Measurements from ENCODE around the gene KRTAP19-6.
"Not testable (repeated sequence)": the region's sequence is repeated elsewhere in the genome, so short reads cannot be mapped to it uniquely, and the experiment has no call there.

The KRTAP19-6 gene, protein sequence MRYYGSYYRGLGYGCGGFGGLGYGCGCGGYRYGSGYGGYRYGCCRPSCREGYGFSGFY

DNA sequence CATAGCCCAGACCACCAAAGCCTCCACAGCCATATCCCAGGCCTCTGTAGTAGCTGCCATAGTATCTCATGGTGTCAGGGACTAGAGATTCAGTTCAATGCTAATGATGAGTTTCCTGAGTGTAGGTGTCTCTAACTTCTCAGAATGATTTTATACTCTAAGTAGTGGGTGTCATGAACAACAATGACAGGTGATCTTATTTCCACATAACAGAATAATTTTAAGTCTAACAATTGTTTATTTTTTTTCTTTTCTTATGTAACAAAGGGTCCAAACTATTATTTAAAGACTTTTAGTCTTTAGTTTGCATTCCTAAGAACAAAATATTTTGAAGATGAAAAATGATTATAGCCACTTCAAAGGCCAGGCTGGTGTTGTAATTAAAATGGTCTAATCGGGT is at the start of gene KRTAP19-6:
Gene KRTAP19-6 (minus strand): TSS at position 101 of the 400 bp plus-strand sequence. CDS start 31 bp downstream, at position 70.
- DNase-seq: no peak

DNA sequence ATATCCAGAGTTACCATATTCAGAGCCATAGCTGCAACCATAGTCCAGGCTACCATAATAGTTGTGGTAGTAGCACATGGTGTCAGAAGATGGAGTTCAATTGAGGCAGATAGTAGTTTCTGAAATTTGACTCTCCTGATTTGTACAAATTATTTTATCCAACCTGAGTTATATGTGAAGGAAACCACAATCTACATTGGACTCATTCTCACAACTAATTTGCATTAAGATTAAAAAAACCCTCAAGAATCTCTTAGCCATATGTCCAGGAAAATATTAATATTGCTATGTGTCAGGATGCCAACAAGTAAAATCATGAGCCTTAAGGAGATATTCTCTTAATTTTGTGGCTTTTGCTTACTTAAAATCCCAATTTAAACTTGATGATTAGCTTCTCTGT is 48.6 kb upstream of the KRTAP19-6 start, which contains the start of gene KRTAP22-2:
Gene KRTAP22-2 (minus strand): TSS at position 101 of the 400 bp plus-strand sequence.
- DNase-seq: no peak

DNA sequence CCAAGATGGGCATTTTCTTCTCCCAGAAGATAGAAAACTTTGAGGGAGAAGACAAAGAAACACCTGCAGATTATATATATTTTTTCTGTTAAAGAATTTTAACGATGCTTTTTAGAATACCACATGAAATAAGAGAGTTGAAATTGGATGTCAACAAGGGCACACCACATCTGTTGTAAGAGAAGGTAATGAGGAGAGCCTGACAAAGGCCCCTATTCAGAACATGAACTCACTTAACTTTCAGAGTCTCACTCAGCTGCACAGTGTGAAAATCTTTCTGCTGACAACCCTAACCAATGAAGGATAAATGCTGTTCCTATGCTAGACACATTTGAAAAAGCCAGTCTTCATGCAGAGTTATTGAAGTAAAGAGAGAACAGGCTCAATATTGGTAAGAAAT is 41.2 kb upstream of the KRTAP19-6 start:
- no peak for DNase-seq

DNA sequence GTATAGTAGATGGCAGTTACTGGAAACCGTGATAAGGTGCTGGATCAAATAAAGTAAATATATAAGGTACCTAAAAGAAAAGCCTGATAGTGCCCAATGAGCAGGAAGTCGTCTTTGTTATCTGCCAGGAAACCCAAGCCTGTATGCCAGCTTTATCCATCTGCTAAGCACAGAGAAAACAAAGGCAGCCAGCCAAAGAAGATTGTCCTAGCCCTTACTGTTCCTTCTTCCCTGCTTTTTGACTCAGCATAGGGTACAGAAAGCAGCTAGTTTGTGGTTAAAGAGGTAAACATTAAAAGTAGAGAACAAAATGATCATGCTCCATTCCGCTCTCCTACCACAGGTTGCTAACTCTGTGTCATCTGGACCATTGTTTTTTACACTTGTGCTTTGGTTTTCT is 38.5 kb upstream of the KRTAP19-6 start:
- DNase-seq: no peak

DNA sequence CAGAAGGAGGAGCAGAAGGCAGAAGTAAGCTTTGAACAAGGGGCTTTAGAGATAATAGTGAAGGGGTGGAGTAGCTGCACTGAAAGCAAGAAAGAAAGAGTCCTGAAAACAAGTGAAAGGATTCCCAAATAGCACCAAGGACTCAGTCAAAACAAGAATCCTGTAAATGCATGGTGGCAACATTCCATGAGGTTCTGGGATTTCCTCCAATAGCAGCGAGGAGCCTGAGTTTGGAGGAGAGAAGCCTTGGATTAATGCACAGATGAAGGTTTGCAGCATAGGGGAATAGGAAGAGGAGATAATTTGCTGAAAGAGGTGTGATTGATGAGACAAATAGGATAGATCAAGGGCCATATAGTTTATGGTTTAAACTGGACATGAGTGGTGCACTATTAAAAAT is 37.7 kb upstream of the KRTAP19-6 start:
- no peak for DNase-seq

DNA sequence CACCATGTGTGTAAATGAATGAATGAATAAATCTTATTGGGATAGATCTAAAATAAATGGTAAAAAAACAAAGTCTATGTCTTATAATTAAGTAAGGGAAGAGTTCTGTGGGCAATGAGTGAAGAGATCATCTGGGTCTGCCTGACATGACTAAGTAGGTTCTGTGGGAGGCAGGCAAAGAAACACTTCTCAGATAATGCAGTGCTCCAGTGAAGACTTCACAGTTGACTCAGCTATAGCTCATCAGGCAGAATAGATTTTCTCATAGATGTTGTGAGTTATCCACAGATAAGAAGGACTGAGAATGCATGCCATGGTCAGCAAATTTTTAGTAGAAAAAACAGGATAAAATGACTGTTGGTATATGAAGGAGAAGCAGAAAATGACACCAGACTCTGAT is 36.1 kb upstream of the KRTAP19-6 start:
- no peak for DNase-seq

DNA sequence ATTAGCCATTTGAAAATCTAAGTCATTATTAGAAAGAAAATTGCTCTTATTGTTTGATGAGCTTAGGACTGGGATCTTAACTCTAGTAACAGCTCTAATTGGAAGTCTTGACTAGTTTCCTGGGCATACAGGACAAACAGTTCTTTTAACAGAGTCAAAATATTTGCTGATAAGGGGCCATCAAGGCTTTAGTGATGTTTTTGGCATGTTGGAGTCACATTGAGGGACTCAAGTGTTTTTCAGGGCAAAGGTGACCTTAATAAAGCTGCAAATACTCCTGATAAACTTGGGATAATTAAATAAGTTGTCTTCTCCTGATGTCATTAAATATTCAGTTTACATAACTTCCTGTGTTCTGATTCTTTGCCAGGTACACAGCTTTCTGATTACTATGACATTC is 26.0 kb upstream of the KRTAP19-6 start:
- DNase-seq: no peak

DNA sequence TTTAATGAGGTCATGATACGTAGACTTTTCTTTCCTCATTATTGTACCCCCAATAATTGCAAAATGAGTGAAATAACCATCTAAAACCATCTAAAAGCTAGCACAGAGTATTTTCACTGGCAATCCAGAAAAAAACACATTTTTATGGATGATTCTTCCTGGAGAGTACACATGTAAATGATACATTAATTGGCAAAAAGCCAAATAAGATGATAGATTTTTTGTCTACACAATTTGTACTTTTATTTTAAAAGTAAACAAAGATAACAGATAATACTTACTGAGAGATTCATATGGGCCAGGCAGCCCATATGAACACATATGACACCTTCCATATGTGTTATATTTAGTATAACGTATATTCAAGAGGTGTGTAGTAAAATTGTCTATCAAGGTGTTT is 22.0 kb upstream of the KRTAP19-6 start:
- DNase-seq: no peak

DNA sequence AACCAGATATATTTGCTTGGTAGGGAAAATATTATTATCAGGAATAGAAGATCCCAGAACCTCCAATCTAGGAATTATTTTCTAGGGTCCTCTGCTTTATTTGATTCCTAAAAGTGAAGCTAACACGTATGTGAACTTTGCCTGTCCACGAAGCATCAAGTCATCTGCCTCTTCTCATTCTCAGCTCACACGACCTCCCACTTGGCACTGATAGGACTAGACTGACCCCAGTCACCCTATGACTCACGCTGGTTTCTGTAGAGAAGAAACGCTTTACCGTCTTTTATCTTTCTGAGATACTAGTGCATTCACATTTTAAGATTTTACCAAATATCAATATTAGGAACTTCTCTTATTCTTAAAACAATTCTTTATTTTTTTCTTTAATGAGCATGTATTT is 21.4 kb upstream of the KRTAP19-6 start:
- no peak for DNase-seq

DNA sequence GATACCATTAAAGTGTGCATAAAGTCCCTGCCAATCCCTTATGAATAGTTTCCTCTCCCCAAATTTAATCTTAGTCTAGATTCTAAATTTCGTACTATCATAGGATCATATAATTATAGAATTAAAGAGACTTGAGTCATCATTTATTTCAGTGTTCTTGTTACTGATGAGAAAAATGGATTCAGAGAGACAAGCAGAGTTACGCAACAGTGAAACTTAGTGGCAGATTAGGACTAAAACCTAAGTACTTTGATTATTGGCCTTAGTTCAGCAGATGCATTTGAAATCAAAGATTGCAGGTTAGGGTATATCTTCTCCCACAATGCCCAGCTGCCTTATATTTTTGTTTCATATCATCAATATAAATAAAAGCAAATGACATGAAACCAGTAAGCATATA is 20.3 kb upstream of the KRTAP19-6 start:
- DNase-seq: no peak

DNA sequence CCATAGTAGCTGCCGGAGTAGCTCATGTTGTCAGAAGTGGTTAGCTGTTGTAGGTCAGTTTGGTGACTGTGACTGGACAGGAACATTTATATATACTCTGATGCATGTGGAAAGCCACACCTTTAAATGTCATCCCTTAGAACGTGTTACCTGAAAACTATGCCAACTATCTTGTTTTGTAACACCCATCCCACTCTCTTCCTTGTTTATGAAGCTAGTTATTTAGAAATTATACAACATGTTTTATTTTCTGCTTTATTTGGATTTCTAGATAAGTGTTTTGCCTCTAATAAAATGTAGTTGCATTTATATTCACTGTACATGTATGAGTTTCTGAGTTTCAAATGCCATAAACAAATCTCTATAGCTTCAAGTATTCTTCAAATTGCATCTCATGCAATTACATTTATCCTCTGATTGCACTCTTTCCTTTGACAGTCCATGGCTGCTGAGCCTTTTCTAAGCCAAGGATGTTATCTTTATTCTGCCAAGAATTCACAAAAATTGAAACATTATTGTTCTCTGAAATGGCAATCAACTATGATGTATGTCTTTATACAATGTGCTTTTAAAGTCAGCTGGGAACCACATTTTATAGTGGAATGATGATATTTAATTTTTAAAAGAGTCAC is 19.7 kb upstream of the KRTAP19-6 start, which contains the start of gene KRTAP19-7:
Gene KRTAP19-7 (minus strand): TSS at position 51 of the 632 bp plus-strand sequence. CDS start 25 bp downstream, at position 26.
- DNase-seq: no peak

DNA sequence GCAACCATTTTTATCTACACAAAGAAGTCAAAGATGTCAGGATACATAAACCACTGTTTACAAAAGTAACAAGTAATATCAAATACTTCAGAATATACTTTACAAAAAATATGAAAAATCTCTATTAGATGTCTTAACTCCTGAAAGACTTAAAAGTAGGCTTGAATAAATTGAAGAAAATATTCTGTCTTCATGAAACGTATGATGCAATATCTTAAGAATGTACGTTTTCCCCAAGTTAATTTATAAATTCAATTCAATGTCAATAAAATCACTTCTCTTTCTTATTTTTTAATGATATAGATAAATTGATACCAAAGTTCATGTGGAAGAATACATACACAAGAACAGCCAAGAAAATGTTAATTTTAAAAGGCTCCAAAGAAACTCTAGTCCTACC is 13.4 kb upstream of the KRTAP19-6 start:
- no peak for DNase-seq

DNA sequence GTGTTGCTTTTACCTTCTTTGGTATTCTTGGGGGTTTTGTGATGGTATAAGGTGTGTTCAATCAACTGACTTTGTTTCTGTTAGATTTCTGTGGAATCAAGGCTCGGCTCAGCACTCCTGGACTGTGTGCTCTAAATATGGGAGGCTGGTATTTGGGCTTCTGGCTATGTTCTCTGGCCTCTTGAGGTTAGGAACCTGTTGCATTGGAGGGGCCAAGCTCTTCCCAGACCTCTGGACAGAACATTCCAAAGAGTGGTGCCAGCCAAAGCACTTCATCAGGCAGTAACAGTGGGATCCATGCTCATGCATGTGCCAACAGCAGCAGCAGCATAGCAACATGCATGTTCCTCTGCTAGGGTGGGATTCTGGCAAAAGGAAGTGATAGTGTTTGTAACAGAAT is 11.1 kb upstream of the KRTAP19-6 start:
- DNase-seq: no peak

DNA sequence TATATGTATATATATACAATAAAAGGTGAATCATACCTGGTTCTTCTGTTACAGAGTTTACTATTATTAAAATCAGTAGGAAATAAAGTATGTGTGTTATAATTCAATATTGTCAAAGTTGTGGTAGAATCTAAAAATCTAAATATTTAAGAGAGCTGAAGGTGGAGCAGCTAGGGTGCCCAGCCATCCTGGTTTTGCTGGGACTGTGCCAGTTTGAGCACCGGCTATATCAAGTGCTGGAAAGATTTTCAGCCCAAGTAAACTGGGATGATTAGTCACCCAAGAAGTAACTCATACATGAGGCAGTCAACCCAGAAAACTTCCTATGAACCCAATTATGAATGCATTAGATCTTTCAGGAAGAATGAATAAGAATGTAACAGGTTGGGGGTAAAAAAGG is 22.8 kb downstream of the KRTAP19-6 start:
- no peak for DNase-seq

DNA sequence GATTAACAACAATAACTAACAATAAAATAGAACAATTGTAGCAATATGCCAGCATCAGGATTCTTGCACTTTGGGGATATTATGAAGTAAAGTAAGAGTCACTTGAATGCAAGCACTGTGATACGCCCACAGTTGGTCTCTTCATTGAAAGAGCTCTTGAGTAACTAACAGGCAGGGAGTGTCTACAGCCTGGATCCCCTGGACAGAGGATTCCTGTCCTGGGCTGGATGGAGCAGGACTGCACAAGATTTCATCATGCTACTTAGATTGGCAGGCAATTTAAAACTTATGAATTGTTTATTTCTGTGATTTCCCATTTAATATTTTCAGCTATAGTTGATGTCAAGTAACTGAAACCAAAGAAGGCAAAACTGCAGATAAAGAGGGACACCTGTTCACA is 26.0 kb downstream of the KRTAP19-6 start:
- DNase-seq: no peak

DNA sequence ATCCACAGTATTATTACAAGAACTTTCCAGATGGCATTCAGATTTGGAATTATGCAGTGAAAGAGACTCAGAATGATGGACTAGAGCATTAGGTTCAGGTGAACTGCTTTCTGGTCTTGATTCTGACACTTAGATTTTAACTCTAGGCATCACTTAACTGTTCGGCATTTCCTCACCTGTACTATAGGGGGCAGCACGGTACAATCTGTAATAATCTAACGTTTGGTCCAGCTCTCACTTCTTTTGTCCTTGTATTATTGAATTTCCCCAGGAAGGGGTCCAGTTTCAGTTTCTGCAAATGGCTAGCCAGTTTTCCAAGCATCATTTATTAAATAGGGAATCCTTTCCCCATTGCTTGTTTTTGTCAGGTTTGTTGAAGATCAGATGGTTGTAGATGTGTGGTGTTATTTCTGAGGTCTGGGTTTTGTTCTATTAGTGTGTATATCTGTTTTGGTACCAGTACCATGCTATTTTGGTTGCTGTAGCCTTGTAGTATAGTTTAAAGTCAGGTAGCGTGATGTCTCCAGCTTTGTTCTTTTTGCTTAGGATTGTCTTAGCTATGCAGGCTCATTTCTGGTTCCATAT is 36.0 kb downstream of the KRTAP19-6 start:
- not testable (repeated sequence) for DNase-seq

DNA sequence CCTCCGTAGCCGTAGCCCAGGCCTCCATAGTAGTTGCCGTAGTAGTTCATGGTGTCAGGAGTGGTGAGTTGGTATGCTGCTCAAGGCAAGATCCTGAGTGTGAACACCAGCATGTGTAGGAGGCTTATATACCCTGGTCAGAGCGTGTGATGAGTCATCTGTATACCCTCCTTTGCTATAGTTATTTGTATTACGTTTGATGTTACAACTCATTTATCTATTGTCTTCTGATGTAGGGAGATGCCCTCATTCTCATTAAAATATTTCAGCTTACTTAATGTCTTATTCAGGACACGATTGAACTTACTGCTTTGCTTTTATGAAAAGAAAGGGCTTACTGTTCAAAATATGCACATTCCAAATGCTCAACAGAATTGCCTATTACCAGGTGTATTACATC is 39.6 kb downstream of the KRTAP19-6 start, which contains the start of gene KRTAP19-5:
Gene KRTAP19-5 (minus strand): TSS at position 101 of the 400 bp plus-strand sequence. CDS start 51 bp downstream, at position 50.
- no peak for DNase-seq

DNA sequence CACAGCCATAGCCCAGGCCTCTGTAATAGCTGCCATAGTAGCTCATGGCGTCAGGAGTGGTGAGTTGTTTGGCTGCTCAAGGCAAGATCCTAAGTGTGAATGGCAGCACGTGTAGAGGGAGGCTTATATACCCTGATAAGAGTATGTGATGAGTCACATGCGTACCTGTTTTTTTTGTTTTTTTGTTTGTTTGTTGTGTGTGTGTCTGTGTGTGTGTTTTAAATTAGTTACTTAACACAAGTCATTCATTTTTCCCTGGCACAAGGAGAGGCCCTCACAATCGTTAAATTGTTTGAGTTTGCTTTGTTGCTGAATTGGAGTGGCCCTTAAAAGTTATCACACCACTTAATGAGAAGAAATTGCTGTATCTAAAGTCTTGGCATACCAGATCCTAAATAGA is 44.6 kb downstream of the KRTAP19-6 start, which contains the start of gene KRTAP19-4:
Gene KRTAP19-4 (minus strand): TSS at position 101 of the 400 bp plus-strand sequence. CDS start 55 bp downstream, at position 46.
- DNase-seq: no peak

DNA sequence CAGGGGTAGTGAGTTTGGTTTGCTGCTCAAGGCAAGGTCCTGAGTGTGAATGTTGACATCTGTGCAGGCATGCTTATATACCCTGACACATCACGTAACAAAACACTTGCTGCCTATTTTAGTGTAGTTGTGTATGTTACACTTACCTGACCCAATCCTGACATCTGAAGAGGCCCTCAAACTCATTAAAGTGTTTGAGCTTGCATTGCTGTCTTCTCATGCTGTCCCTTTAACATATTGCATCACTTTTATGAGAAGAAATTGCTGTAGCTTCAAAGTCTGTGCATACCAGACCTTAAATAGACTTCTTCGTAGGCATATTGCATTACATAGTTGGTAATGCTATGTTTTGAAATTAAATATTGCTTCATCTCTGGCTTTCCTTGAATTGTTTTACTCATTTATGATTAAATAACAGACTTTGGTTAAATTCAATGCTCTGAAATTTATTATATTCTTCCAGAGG is 49.7 kb downstream of the KRTAP19-6 start, which contains the start of gene KRTAP19-3:
Gene KRTAP19-3 (minus strand): TSS at position 51 of the 466 bp plus-strand sequence. CDS start 56 bp downstream, outside the sequence.
- no peak for DNase-seq

All from activated T-cell treated with anti-CD3 and anti-CD28 coated beads for 4 hours (primary cell).